HG03159 (cell line): ENCODE data around the gene NPTN.

Source experiments
- ATAC-seq: cut with Tn5 transposase; IDR thresholded peaks from one replicate; pipeline ENCODE4 v1.9.1; 2021; ENCODE audit warnings: mild to moderate bottlenecking, moderate library complexity; ENCODE audit not compliant: unreplicated experiment

NPTN gene

DNA sequence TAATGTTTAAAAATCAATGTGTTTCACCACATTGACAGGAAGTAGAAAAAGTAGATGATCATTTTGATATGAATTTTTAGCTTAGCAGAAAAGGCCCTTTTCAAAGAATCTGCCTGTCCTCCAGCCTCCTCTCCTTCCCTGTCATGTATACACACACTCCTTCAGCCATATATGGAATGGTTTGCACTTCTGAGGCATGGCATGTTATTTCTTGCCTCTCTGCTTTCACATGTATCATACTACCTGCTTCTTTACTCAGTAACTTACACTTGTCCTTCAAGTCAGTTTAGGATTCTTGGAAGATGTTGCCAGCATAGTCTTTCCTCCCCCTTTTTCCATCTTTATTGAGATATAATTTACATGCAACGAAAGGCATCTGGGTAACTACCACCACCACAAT lies 111.2 kb downstream of the NPTN start:
- ATAC-seq, result no peak

DNA sequence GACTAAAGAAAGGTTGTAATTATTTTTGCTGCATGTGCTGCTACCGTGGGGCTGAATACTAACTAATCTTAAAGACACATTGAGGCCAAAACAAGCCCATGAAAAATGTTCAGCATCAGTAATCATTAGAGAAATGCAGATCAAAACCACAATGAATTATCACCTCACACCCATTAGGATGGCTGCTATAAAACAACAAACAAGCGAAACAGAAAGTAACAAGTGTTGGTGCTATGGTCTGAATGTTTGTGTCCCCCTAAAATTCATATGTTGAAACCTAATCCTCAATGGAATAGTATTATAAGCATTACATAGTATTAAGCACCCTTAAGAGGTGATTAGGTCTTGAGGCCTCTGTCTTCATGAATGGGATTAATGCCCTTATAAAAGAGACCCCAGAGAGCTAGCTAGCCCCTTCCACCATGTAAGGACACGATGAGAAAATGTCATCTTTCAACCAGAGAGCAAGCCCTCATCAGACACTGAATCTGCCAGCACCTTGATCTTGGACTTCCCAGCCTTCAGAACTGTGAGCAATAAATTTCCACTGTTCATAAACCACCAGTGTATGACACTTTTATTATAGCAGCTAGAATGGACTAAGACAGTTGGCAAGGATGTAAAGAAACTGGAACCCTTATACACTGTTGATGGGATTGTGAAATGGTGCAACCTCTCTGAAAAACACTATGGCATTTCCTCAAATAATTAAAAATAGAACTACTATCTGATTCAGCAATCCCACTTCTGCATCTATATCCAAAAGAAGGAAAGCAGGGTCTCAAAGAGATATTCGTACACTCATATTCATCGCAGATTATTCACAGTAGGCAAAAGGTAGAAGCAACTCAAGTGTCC lies 114.1 kb downstream of the NPTN start:
- ATAC-seq, result no peak

DNA sequence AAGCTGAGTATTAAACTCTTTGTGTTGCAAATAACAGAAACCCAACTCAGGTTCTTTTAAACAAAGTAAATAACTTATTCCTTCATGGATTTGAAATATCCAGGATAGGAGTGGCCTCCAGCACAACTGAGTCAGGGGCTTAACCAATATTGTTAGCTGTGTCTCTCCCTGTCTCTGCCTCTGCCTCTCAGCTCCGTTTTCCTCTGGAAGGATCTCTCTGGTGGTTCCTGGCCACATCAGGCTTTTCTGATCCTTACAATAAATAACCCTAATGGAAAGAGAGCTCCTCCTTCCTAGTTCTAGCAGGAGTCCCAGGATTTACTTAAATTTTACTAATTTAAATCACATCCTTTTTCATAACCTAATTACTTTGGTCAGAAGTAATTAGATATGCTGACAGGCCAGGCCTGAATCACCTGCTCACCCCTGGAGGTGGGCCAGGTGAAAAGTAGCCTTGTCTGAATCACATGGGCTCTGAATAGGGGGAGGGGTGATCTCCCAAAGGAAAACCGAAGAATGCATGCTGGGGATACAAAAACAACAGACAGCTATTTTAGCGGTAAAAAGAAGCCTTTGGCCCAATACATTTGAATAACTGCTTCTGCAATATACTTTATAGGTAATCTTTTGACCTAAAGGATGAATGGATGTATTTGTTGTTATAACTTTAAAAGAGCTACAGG lies 114.9 kb downstream of the NPTN start:
- ATAC-seq, result no peak

DNA sequence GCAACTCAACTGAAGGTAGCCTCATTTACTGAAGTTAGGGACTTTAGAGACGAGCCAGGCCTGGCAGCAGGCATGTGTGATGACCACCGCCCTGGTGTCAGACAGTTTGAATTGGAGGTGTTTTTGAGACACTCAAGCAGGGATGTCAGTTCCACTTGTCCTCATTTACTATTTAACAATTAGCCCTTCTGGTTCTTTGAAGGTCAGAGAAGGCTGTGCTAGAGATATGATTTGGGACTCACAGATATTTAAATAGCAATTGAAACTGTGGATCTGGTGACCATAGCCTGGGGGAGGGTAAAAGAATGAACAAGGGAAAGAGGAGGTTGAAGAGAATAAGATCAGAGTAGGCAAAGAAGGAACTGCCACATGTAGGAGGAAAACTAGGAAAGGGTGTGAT lies 115.6 kb downstream of the NPTN start:
- no peak for ATAC-seq

DNA sequence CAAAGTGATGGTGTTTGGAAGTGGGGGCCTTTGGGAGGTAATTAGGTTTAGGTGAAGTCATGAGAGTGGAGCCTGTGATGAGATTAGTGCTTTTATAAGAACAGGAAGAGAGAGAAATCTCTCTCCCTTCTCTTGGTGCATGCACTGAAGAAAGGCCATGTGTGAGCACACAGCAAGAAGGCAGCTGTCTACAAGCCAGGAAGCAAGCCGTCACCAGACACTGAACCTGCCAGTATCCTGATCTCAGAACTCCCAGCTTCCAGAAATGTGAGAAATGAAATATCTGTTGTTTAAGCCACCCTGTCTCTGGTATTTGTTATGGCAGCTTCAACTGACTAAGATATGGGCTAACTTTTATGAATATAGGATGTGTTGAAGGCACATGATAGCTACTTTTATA lies 117.7 kb downstream of the NPTN start:
- ATAC-seq, result no peak
